Inferior parietal cortex (tissue), 1 donor: ENCODE results near the gene SLC1A7.

Experiments used
- DNase-seq: peaks from one replicate; pipeline ENCODE4 v3.0.0-alpha.2; 2016; ENCODE audit errors: extremely low spot score

Gene SLC1A7

GRCh38 chr1:53076721-53077598 is 65.5 kb downstream of the SLC1A7 start:
- no peak for DNase-seq

GRCh38 chr1:53076165-53076564 is 66.3 kb downstream of the SLC1A7 start:
- DNase-seq = no peak

DNA sequence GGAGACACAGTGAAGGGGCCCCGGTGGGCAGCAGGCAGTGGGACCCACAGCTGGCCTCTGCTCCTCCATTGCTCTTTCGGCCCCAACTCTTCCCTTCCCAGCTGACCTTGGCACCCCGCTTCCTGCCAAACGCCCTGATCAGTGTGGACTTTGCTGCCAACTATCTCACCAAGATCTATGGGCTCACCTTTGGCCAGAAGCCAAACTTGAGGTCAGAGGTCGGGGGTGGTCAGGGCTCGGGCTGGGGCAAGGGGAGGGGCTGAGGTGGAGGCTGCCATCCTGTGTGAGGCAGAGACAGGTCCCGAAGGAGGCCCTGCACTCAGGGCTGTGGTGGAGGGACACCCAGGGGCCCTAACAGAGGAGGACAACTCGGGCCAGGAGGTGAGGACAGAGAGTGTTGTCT is 66.7 kb downstream of the SLC1A7 start:
- DNase-seq = no peak

DNA sequence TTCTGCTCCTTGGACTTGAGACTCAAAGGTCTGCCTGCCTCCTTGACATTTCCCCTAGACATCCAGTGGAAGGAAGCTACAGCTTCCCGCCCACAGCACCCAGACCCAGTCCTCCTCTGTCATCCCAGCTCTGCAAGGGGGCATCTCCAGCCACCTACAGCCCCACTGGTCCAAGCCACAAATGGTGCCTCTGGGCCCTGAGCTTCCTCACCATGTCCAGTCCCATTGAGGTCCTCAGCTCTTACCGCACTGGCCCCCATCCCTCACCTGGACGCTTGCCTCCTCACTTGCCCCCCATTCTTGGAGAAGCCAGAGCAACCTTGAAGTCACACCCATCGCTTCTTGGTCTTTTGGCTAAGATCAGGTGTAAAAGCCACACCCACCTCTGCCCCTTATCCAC is 67.2 kb downstream of the SLC1A7 start:
- no peak for DNase-seq

DNA sequence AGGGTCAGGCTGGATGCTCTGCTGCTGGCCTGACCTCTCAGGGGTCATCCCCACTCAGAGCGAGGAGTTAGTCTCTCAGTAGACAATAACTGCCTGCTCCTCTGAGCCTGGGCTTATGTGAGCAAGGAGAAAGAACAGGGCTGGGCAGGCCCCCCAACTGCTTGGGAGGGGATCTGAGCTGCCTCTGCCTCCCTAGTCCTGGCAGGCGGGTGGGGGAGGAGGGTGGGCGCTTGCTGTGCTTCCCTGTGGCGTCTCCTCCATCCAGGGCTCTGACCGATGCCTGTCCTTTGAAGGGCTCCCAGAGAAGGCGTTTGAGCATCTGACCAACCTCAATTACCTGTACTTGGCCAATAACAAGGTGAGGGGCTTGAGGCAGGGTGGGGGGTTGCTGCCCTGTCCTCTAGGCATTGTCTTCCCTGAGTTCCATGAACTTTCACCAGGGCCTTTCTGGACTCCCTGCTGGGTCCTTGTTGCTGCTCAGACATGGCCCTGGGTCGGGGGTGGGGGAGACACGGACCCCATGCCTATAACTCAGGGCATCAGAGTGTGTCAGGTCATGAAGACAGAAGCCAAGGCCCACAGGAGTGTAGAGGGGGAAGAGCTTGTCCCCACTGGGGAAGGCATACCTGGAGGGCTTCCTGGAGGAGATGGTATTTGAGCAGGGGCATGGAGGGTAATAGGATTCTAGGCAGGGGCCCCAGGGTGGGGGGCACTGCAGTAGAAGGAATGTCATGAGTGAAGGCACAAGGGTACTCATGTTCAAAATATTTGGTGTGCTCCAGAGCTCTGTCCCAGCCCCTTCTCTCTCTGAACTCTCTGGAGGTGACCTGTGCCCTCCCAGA is 67.9 kb downstream of the SLC1A7 start:
- DNase-seq = no peak

- no peak for DNase-seq
Measured at GRCh38 chr1:53073868-53074311, 68.5 kb downstream of the SLC1A7 start.

DNA sequence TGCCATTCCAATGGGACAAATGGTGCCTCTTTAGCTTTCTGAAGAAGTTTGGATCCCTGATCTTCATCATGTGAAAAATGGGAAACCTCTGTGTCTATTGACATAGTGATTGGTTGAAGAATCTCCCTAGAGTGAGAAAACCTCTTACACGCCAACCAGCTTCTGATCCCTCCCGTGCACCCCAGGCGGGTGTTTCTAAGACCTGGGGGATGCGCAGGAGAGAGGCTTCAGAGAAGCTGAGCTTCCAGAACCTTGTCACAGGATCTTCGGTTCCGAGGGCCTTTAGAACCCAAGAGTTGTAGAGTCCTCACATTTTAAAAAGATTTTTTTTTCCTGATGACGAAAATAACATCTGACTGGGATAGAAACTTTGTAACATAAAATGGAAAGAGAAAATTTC is 69.2 kb downstream of the SLC1A7 start:
- no peak for DNase-seq

DNA sequence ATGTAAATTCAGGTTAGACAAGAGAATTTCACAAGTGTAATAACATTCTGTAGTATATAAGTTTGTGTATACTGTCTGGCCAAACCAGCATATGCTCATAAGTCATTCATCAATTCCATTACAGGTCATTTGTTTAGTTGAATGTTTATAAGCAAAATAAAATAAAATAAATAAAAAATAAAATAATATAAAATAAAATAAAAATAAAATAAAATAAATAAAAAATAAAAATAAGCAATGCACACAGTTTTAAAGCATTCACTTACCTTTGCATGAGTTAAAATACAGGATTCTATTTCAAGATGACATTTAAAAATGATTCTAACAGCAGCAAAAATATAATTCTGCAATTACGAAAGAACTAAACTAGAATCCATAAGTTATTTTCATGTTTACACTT is 70.5 kb downstream of the SLC1A7 start:
- no peak for DNase-seq

DNA sequence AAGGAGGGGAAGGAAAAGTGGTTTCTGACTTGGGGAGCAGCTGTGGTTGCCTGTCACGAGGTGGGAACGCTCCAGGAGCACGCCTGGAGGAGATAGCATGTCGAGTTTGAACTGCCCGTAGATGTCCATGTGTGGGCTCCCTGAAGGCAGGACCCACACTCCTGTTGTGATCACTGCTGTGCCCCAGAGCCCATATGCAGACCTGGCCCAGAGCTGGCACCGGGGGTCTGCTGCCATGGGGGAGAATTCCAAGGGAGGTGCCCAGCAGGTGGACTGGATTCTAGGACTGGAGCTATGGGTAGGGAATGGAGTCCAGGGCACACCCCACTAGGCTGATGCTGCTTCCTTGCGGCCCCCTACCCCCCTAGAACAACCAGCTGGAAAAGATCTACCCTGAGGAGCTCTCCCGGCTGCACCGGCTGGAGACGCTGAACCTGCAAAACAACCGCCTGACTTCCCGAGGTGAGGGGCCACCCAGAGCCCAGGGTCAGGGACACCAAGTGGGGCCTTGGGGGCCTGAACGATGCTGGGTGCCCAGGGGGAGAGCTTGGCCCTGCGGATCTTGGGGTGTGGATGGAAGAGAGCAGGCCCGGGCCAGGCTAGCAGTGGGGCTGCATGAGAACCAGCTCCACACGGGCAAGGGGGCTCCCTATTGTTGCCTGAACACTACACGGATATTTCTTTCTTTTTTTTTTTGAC is 71.1 kb downstream of the SLC1A7 start:
- DNase-seq = no peak

DNA sequence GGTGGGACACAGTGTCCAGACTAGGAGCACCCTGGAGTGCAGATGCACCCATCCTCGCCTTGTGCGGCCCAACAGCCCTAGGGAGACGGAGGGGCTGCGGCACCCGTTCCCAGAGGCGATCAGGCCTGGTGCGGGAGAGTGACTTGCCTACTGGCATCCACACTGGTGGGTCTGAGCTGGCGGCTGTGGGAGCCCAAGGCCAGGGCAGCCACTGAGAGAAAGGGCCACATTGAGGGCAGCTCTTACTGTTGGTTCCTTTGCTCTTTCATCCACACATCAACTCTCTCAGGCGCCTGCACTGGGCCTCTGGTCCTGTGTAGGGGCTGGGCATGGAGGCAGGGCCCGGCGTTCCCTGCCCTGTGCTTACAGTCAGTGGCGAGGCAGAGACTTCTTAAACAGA is 71.8 kb downstream of the SLC1A7 start:
- DNase-seq = no peak

DNA sequence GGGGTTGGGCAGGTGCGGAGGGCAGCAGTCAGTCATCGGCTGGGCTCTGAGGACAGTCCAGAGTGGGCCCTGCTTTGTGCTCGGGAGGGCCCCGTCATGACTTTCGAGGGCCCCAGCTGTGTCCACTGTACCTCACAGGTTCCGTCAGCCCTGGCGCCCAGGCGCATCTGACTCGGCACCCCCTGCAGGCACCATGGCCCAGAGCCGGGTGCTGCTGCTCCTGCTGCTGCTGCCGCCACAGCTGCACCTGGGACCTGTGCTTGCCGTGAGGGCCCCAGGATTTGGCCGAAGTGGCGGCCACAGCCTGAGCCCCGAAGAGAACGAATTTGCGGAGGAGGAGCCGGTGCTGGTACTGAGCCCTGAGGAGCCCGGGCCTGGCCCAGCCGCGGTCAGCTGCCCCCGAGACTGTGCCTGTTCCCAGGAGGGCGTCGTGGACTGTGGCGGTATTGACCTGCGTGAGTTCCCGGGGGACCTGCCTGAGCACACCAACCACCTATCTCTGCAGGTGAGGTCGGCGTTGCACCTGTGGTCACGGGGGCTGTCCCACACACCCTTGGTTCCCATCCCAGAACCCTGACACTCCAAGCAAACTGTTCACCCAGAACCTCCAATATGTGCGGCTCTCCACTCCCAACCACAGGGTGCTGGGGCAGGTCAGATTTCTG is 72.6 kb downstream of the SLC1A7 start:
- DNase-seq = no peak

DNA sequence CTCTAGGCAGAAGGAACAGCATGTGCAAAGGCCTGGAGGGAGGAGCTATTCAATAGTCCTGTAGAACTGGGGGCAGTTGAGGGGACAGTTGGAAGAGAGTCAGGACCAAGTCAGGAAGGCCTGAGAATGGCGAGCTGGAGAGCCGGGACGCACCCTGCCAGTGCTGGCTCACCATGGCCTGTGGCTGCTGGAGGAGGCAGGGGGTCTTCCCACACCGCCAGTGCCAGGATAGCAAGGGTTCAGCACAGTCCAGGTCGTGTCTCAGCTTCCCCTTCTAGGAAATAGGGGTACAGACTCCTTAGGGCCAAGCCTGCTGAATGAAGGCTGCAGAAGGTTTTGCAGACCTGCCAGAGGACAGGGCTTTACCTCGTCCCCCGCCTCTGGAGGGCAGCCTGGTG is 73.2 kb downstream of the SLC1A7 start:
- DNase-seq = no peak

- no peak for DNase-seq
Measured at GRCh38 chr1:53068314-53069099, 73.9 kb downstream of the SLC1A7 start.

DNA sequence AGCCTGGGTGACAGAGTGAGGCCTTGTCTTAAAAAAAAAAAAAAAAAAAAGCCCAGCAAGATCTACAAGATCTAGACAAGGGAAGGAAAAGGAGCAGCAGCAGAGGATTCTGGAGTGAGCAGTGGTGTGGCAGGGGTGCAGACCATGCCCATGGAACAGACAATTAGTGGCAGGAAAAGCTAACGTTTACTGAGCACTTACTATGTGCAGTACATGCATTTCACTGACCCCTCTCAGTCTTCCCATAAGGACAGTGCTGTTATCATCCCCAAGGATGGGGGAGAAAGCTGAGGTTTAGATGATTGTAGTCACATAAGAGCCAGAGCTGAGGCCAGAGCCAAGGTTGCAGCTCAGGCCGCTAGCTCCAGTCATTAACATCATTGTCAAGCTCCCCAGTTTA is 74.6 kb downstream of the SLC1A7 start:
- DNase-seq = no peak

DNA sequence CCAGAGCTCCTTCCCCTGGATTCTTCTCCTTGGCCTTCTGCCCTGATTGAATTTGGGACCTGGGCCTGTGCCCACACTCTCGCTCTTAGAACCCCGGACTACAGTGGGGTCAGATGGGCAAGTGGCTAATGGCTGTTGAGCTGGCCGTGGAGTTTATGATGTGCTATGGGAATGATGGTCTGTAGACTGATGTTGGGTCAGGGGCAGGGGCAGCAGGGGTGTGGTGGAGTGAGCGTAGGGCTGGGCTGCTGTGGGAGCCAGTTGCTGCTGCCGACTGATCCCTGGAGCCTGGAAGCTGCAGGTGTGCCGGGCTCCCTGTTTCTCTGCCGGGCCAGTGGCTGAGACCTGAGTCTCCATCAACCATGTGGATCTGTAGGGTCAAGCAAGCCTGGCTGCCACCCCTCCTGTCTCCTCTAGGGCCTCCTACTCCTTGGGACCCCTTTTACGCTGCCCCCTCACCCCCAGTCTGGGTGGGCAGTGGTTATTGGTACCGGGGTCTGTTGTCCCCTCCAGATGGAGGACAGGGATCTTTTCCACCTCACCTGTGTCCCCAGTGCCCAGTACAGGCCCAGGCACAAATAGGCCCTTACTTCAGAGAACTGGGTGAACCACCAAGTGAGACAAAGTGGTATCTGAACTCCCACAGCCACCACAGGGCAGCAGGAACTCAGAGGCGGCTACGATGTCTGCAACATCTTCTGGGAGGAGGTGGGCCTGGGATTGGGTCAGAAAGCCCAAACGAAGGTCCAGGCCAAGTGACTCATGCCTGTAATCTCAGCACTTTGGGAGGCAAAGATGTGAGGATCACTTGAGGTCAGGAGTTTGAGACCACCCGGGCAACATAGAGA is 75.3 kb downstream of the SLC1A7 start:
- no peak for DNase-seq

DNA sequence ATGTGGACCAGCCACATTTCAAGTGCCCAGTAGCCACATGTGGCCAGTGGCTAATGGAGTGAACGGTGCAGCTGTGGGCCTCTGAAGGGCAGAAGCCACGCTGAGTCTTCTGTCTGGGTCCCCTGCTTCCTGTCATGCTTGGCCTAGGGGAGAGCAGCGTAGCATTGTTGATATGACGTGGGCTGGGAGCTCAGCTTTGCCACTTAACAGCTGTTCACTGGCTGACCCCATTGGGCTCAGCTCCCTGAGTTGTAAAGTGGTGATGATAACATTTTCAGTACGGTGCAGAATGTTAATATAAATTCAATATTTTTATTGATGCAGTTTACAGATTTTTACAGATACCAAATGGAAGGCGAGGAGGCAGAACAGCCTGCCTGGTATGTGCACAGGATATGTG is 76.0 kb downstream of the SLC1A7 start:
- no peak for DNase-seq

GRCh38 chr1:53065391-53065790 is 77.0 kb downstream of the SLC1A7 start:
- DNase-seq = no peak

GRCh38 chr1:53063744-53064515 is 78.5 kb downstream of the SLC1A7 start:
- DNase-seq = no peak
